ENCODE measurements around the gene SEMA4A.

The SEMA4A gene

Small RNA genes lying within 50 kb of the gene (small RNA-seq; reads per million reads assigned to genes)
- gene RF00568 = 0 reads per million in 2 experiments

All from SK-N-DZ (cell line).